H54 (cell line): Measurements from ENCODE around the gene C3orf22.

Source experiments
- DNase-seq: peaks from one replicate; pipeline ENCODE4 v3.0.0; 2011; ENCODE audit warnings: low spot score, mixed read lengths; ENCODE audit not compliant: insufficient read length
- FAIRE-seq: peaks from 3 replicates; lab custom pipeline; 2011; peaks lifted over from hg19 to GRCh38; lab: Jason Lieb, UNC
- POLR2A ChIP-seq: IDR thresholded peaks from 2 replicates; pipeline ENCODE4 v1.6.1; 2011; ENCODE audit warnings: low read depth, mild to moderate bottlenecking, low read length

C3orf22 gene

GRCh38 chr3:126570103-126570541 is 11.4 kb upstream of the C3orf22 start:
- DNase-seq, result no peak
- FAIRE-seq, result no peak

DNA sequence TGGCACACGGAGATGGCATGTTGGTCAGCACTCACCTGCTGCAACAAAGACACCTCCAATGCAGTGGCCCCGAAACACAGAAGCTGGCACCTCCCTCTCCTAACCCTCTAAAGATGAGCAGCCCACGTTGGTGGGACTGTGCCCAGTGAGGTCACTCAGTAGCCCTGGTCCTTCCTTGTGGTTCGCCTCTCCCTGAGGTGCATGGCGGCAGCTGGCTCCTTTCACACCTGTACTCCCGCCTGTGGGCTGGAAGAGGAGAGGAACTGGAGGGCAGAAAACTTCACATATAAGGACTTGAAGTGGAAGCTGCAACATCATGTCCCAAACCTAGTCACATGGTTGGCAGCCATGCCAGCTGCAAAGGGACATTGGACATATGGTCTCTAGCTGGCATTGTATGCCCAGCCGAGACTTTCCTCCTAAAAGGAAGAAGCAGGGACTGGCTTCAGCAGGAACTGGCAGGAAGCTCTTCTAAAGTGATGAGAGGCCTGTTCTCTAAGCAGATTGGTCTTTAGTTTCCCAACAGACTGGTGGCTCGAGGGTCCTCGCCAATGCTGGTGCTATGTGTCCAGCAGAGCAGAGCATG is 10.8 kb upstream of the C3orf22 start:
- TF ChIP-seq POLR2A, result no peak
- FAIRE-seq (no peak), DNase-seq (no peak)

More at GRCh38 chr3:126570103-126570541, 11.4 kb upstream of the C3orf22 start:
- TF ChIP-seq POLR2A, result no peak

DNA sequence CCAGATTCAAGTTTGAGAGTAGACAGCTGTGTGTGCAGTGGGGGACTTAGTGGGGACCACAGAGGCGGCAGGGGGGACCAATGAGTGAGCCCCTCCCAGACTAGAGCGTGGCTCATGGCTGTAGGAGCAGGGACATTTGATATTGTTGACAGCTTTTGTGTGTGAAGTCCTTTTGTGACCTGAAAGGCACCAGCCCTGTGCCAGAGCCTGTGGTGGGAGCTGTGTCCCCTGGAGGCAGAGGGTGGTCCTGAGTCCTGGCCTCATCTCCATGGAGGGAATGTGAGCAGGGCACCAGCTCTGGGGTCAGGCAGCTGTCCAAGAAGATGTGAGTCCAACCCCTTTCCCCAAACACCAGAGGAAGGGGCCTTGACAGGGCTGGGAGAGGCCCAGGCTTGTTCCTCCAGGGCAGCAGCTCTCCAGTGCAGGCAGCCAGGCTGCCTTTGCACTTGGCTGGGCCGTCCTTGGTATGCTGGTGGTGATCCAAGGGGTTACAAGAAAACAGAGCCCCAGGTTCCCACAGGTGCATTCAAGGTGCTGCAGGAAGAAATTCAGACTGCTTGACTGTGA is 10.1 kb upstream of the C3orf22 start:
- DNase-seq (no peak), FAIRE-seq (no peak)
- TF ChIP-seq POLR2A, result no peak

- FAIRE-seq (no peak), DNase-seq (no peak)
- TF ChIP-seq POLR2A, result no peak
Measured at GRCh38 chr3:126567696-126568438, 9.1 kb upstream of the C3orf22 start.

- FAIRE-seq, result no peak
- no peak for TF ChIP-seq POLR2A
- DNase-seq, result no peak
Measured at GRCh38 chr3:126562737-126563276, 4.1 kb upstream of the C3orf22 start.

DNA sequence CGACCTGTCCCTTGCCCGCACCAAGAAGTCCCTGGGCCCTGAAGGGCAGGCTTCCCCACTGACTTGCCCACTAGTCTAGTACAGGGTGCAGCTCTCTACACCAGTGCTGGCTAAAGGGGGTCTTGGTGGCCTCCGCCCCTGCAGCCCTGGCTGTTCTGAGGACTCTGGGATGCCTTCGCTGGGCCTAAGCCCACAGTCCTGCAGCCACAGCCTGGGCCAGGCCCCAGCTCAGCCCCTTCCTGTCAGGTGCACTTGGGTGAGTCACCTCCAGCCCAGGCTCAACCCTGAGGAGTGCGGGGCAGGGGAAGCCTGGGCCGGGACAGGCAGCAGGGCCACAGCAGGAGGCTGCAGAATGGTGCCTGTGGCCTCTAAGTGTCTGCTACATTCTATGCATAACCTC is 971 bp downstream of the C3orf22 start:
- no peak for FAIRE-seq
- DNase-seq, result peak; percentile 53
- no peak for TF ChIP-seq POLR2A

- no peak for DNase-seq
- TF ChIP-seq POLR2A, result no peak
- no peak for FAIRE-seq
Measured at GRCh38 chr3:126557415-126557745, 1.4 kb downstream of the C3orf22 start.

DNA sequence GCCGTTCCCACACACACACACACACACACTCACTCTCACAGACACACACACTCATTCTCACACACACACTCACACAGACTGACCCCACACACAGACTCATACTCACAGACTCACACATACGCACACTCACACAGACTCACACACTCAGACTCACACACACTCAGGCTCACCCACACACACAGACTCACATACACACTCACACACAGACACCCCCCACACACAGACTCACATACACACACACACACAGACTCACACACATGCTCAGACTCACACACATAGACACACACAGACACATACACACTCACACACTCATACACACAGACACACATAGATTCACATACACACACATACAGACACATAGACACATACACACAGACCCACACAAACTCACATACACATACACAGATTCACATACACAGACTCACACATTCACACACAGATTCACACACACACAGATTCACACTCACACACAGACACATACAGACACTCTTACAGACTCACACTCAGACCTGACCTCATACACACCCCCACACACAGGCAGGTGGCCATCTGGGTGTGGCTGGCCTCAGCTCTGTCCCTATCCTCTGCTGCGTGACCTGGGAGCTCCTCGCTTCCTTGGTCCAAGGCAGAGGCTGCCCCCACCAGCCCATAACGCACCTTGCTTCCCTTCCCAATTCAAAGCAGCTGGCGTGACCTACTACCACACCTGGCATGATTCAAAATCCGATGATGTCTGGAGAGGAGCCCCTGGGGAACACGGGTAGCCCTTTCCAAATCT is 1.9 kb downstream of the C3orf22 start:
- FAIRE-seq, result no peak
- no peak for TF ChIP-seq POLR2A
- DNase-seq, result no peak

DNA sequence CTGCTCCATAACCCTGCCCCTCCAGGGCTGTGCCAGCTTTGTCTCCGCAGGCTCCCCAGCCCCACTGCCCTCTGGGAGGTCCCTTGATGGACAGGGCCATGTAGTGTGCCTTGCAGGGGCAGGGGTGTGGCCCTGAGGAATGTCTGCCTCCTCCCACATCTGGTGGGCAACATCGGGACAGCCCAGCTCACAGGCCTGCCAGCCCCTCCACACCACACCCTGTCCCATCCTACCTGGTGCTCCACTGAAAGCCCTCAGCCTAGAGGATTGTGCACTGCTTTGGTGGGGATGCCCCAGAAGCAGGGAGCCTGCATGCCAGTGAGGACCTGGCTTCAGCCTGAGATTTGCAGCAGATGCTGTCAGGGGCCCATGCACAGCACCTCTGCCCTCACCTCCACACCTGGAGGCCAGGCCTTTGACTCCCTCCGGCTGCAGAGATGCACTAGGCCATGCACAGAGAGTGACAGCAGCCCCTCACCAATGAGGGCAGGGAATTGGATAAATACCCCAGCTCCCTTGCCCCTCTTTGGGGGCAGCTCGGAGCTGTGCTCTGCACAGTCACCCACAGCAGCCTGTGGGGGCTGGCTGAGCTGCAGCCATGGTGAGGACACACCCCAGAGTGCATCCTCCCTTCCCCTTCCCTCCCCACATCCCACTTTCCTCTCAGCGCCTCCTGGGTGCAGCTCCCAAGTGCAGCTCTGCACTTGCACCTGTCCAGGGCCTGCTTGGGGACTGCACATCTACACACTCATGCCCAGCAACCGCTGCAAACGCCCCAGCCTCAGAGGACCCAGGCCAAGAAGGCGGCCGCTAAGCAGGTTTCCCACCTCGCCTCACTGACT is 2.7 kb downstream of the C3orf22 start:
- FAIRE-seq, result no peak
- no peak for TF ChIP-seq POLR2A
- no peak for DNase-seq

- DNase-seq, result no peak
- no peak for FAIRE-seq
- TF ChIP-seq POLR2A, result no peak
Measured at GRCh38 chr3:126554560-126555525, 3.9 kb downstream of the C3orf22 start.

GRCh38 chr3:126553284-126554084 is 5.2 kb downstream of the C3orf22 start:
- no peak for DNase-seq
- no peak for TF ChIP-seq POLR2A
- FAIRE-seq, result no peak

DNA sequence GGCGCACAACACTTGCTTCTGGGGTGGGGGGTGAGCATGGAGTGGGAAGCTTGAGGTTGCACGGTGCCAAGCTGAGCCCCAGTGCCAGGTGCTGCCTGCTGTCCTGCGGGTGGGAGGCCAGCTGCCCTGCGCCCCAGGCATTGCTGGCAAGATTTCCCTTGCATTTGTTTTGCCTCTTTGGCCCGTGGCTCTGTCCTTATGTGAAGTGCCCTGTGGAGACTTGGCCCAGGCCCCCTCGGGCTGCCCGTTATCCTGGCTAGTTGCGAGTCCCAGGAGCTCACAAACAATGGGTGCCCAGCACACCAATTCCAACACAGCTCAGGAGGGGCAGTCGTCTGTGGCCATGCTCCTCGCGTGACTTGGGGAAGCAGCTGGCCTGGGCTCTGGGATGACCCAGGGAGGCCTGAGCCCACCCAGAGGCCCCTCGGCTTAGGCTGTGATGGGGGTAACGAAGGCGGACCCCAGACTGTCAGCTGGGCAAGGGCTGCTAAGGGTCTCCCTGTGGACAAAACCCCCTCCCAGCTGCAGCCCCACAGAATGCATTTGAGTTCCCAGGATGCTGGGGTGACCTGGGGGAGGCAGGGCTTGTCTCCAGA is 5.9 kb downstream of the C3orf22 start:
- DNase-seq, result no peak
- TF ChIP-seq POLR2A, result no peak
- no peak for FAIRE-seq
